Ovary (tissue), 3 donors: ENCODE measurements around the gene ACAD11.

Source experiments
- CTCF ChIP-seq, 3 donors: fragments of 450-650 bp in 2 of 3; fragments of 200-600 bp in 1 of 3; IDR thresholded peaks; one replicate each; pipeline versions ENCODE4 v1.5.1 to v1.8.0; 2016 to 2022; ENCODE audit warnings: antibody characterized with exemption in 3 of 3, mild to moderate bottlenecking in 1 of 3
- EP300 ChIP-seq: sonication (generic); formaldehyde crosslinking; IDR thresholded peaks from one replicate; pipeline ENCODE4 v1.6.1; 2017; ENCODE audit warnings: antibody characterized with exemption
- POLR2A ChIP-seq: fragments of 450-650 bp; IDR thresholded peaks from one replicate; pipeline ENCODE4 v1.6.1; 2017; ENCODE audit warnings: antibody characterized with exemption, mild to moderate bottlenecking, moderate library complexity
- donor health status: DM: no; HTN: no; CAD: no.

- no peak for TF ChIP-seq CTCF (IDR thresholded peaks at IDR 0.05)
- TF ChIP-seq POLR2A = no peak
- no peak for TF ChIP-seq EP300
These were observed 67.4 kb downstream of the ACAD11 start for GRCh38 chr3:132592216-132592615.
